MM.1S (cell line): ENCODE data around the gene MEGF9.

Experiments used
- EZH2phosphoT487 ChIP-seq: fragments of 300-600 bp; sonication (generic); IDR thresholded peaks from 2 replicates; pipeline ENCODE4 v1.6.1; 2018; ENCODE audit warnings: antibody characterized with exemption, low read length
- TF ChIP-seq, protein P1 (sequence below): fragments of 300-600 bp; sonication (generic); IDR thresholded peaks from 2 replicates; pipeline ENCODE4 v1.5.1; 2016; ENCODE audit warnings: antibody characterized with exemption, low read length, mixed read lengths

DNA sequence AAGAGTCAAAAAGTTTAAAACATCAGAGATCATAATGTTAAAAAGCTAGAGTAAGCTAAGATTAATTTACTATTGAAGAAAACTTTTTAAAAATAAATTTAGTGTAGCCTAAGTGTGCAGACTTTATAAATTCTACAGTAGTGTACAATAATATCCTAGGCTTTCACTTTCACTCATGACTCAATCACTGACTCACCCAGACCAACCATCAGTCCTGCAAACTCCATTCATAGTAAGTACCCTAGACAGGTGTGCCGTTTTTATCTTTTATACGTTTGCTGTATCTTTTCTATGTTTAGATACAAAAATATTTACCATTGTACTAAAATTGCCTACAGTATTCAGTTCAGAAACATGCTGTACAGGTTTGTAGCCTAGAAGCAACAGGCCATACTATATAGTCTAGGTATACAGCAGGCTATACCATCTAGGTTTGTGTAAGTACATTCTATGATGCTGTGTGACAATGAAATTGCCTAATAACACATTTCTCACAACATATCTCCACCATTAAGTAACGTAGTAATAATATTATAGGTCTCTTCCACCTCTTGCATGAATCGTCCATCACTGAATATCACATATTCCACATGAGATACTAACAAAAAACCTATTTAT lies 59.2 kb downstream of the MEGF9 start:
- no peak for TF ChIP-seq EZH2phosphoT487
- TF ChIP-seq, protein P1, sequence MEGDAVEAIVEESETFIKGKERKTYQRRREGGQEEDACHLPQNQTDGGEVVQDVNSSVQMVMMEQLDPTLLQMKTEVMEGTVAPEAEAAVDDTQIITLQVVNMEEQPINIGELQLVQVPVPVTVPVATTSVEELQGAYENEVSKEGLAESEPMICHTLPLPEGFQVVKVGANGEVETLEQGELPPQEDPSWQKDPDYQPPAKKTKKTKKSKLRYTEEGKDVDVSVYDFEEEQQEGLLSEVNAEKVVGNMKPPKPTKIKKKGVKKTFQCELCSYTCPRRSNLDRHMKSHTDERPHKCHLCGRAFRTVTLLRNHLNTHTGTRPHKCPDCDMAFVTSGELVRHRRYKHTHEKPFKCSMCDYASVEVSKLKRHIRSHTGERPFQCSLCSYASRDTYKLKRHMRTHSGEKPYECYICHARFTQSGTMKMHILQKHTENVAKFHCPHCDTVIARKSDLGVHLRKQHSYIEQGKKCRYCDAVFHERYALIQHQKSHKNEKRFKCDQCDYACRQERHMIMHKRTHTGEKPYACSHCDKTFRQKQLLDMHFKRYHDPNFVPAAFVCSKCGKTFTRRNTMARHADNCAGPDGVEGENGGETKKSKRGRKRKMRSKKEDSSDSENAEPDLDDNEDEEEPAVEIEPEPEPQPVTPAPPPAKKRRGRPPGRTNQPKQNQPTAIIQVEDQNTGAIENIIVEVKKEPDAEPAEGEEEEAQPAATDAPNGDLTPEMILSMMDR, result no peak
